Heart left ventricle (tissue), 13 donors: ENCODE measurements around the gene FCN2.

Experiments
- POLR2A ChIP-seq, 2 donors: fragments of 450-650 bp; IDR thresholded peaks; one replicate each; pipeline ENCODE4 v1.6.1; 2017; ENCODE audit warnings: antibody characterized with exemption in 2 of 2, mild to moderate bottlenecking in 2 of 2, moderate library complexity in 2 of 2
- TF ChIP-seq, protein P1 (sequence below), 12 donors: fragments of 200-600 bp; sonication (generic) in 4 of 12; IDR thresholded peaks; one replicate each; pipeline versions ENCODE4 v1.5.0 to v1.8.0; 2018 to 2022; ENCODE audit warnings: antibody characterized with exemption in 12 of 12, mild to moderate bottlenecking in 5 of 12
- donor health status: ischemic (EF 13 %, LVEDD 7.1; RV severe dilation, severe dysfunction).
- donor health status: DM: no; HTN: yes; CAD: no.
- donor health status: DM: no; HTN: no; CAD: no.
- donor health status: ischemic (EF 25% LVEDD 6.9; RV normal size, moderate dysfunction).
- donor health status: ischemic (EF 25% LVEDD 5.7; RV mildly dilated, moderate dysfunction).
- donor health status: ischemic (EF 35%, LVEDD 5.7; RV mildly dilated, moderate dysfunction).
- donor health status: nonischemic (EF 11% LVEDD 7.7; RV severe dilation, severe dysfunction).
- donor health status: DM: yes; HTN: yes; CAD: no.
- donor health status: PGD.
- donor health status: ischemic (EF 29% LVEDD 5.4; RV normal size, mild dysfunction).
- donor health status: nonischemic (EF 23%, LVEDD 6.1; RV moderate dilation, normal function).

DNA sequence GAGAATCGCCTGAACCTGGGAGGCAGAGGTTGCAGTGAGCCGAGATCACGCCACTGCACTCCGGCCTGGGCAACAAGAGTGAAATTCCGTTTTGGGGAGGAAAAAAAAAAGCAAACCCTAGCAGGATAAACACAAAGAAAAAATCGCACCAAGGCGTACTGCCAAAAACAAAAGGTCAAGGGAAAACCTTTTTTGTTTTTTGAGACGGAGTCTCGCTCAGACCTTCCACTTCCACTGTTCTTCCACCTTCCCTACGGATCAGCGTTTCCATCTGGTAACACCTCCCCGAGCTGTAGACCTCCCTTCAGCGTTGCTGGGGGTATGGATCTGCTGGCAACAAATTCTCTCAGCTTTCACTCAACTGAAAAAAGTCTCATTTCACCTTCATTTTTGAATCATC, 20.1 kb upstream of the FCN2 start:
- TF ChIP-seq, protein P1, sequence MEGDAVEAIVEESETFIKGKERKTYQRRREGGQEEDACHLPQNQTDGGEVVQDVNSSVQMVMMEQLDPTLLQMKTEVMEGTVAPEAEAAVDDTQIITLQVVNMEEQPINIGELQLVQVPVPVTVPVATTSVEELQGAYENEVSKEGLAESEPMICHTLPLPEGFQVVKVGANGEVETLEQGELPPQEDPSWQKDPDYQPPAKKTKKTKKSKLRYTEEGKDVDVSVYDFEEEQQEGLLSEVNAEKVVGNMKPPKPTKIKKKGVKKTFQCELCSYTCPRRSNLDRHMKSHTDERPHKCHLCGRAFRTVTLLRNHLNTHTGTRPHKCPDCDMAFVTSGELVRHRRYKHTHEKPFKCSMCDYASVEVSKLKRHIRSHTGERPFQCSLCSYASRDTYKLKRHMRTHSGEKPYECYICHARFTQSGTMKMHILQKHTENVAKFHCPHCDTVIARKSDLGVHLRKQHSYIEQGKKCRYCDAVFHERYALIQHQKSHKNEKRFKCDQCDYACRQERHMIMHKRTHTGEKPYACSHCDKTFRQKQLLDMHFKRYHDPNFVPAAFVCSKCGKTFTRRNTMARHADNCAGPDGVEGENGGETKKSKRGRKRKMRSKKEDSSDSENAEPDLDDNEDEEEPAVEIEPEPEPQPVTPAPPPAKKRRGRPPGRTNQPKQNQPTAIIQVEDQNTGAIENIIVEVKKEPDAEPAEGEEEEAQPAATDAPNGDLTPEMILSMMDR (IDR thresholded peaks at IDR 0.05): no peak
- TF ChIP-seq POLR2A (IDR thresholded peaks at IDR 0.05): no peak
